Smooth muscle cell (in vitro differentiated cells): ENCODE results near the gene EYS. TPM values are rescaled to one million over a fixed set of nuclear protein-coding genes. Genes with fewer than 3 reads are reported as not detected.
A peak's percentile ranks its signal among the peaks of the same experiment; 100 is the strongest.

Experiments
- DNase-seq: peaks from one replicate; lab custom pipeline; 2025; ENCODE audit not compliant: unreplicated experiment; lab: John Stamatoyannopoulos, UW
- H2AFZ ChIP-seq: fragments of 200-600 bp; sonication (generic); 2 replicates; pipeline ENCODE4 v1.6.0; 2016; ENCODE audit warnings: antibody characterized with exemption, low read depth, mild to moderate bottlenecking
- H3F3A ChIP-seq: fragments of 200-600 bp; sonication (generic); 2 replicates; pipeline ENCODE4 v1.6.0; 2017; ENCODE audit warnings: antibody characterized with exemption, low read depth
- H3K27ac ChIP-seq: fragments of 200-600 bp; sonication (generic); 2 replicates; pipeline ENCODE4 v1.5.1; 2016; ENCODE audit warnings: low read depth, mild to moderate bottlenecking
- H3K27me3 ChIP-seq: fragments of 200-600 bp; sonication (generic); 2 replicates; pipeline ENCODE4 v1.6.1; 2016; ENCODE audit warnings: low read depth, mild to moderate bottlenecking
- H3K36me3 ChIP-seq: fragments of 200-600 bp; sonication (generic); 2 replicates; pipeline ENCODE4 v1.5.1; 2016; ENCODE audit warnings: low read depth
- H3K4me1 ChIP-seq: fragments of 200-600 bp; sonication (generic); 2 replicates; pipeline ENCODE4 v1.5.1; 2016; ENCODE audit warnings: low read depth
- H3K4me2 ChIP-seq: fragments of 200-600 bp; sonication (generic); 2 replicates; pipeline ENCODE4 v1.6.0; 2016; ENCODE audit warnings: mild to moderate bottlenecking
- H3K4me3 ChIP-seq: fragments of 200-600 bp; sonication (generic); 2 replicates; pipeline ENCODE4 v1.5.1; 2016; ENCODE audit warnings: mild to moderate bottlenecking
- H3K79me2 ChIP-seq: fragments of 200-600 bp; sonication (generic); 2 replicates; pipeline ENCODE4 v1.6.0; 2016; ENCODE audit warnings: low read depth, mild to moderate bottlenecking
- H3K9ac ChIP-seq: fragments of 200-600 bp; sonication (generic); 2 replicates; pipeline ENCODE4 v1.6.0; 2016; ENCODE audit warnings: low read depth
- H3K9me3 ChIP-seq: fragments of 200-600 bp; sonication (generic); replicated peaks from 2 replicates; pipeline ENCODE4 v1.5.1; 2016; ENCODE audit warnings: low read depth
- H4K20me1 ChIP-seq: fragments of 200-600 bp; sonication (generic); 2 replicates; pipeline ENCODE4 v1.6.0; 2016; ENCODE audit warnings: low read depth
- WGBS: methylation state at CpG from one replicate; pipeline ENCODE4 v1.1.7; 2016; ENCODE audit warnings: low lambda C conversion rate; 5-methylcytosine and 5-hydroxymethylcytosine counted together
- polyA plus RNA-seq: library from polyadenylated mRNA; unstranded; fragments of >200 nt; fragmentation: Nextera tagmentation; extraction: Ambion mirVana; gene quantifications from 2 replicates; pipeline ENCODE4 v1.2.1, GENCODE V29; 2016
- total RNA-seq: library from RNA; depleted of rRNA; stranded (reverse); fragments of >200 nt; gene quantifications from 2 replicates; pipeline ENCODE4 v1.2.3, GENCODE V29; 2014
- TF ChIP-seq, protein P1 (sequence below): fragments of 200-600 bp; sonication (generic); IDR thresholded peaks from 2 replicates; pipeline ENCODE4 v1.5.1; 2017; ENCODE audit warnings: borderline replicate concordance, mild to moderate bottlenecking, antibody characterized with exemption; ENCODE audit not compliant: insufficient read depth, poor library complexity, severe bottlenecking

The EYS gene
- total and polyA plus RNA-seq, 2 experiments from 2014 or later: 0.07 to 0.18 TPM

DNA sequence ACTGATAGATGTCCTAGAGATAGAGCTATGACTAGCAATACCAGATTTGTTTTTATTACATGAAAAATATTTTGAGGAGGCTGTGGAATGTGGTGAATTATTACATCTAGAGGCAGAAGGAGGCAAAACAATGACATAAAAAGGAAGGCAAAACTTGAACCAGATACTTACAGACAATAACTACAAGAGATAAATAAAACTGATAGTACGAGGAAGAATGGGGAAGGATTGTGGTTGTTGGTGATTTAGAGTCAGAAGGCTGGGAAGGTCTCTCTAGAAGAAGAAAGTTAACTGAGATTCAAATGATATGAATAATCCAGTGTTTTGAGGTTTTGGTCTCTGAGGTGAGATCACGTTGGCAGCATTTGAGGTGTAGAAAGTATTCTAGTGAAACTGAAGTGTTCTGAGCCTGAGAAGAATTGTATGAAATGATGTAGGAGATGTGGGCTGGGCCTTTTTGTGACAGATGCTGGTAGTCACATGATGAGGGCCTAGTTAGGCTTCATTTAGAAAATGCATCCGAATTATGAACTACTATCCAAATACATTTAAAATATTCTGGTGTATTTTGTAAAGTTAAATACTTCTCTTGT lies 589.1 kb downstream of the EYS start:
- Histone ChIP-seq H3K79me2 (no peaks in the 10 kb centered on the region), H3K27me3 (no peaks in the 10 kb centered on the region), H3K36me3 (no peaks in the 10 kb centered on the region), H2AFZ (no peak overlapping the region), H3K9ac (no peak overlapping the region), H3K4me3 (no peak overlapping the region), H4K20me1 (no peaks in the 10 kb centered on the region), H3K4me2 (no peak overlapping the region), H3K27ac (peak overlapping the region; percentile 57), H3K9me3 (no peaks in the 10 kb centered on the region), H3F3A (no peaks in the 10 kb centered on the region), H3K4me1 (no peaks in the 10 kb centered on the region)
- no peak for DNase-seq
- WGBS: 80% methylated on average over 3 of the region's 3 CpGs
- TF ChIP-seq, protein P1, sequence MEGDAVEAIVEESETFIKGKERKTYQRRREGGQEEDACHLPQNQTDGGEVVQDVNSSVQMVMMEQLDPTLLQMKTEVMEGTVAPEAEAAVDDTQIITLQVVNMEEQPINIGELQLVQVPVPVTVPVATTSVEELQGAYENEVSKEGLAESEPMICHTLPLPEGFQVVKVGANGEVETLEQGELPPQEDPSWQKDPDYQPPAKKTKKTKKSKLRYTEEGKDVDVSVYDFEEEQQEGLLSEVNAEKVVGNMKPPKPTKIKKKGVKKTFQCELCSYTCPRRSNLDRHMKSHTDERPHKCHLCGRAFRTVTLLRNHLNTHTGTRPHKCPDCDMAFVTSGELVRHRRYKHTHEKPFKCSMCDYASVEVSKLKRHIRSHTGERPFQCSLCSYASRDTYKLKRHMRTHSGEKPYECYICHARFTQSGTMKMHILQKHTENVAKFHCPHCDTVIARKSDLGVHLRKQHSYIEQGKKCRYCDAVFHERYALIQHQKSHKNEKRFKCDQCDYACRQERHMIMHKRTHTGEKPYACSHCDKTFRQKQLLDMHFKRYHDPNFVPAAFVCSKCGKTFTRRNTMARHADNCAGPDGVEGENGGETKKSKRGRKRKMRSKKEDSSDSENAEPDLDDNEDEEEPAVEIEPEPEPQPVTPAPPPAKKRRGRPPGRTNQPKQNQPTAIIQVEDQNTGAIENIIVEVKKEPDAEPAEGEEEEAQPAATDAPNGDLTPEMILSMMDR: no peak

DNA sequence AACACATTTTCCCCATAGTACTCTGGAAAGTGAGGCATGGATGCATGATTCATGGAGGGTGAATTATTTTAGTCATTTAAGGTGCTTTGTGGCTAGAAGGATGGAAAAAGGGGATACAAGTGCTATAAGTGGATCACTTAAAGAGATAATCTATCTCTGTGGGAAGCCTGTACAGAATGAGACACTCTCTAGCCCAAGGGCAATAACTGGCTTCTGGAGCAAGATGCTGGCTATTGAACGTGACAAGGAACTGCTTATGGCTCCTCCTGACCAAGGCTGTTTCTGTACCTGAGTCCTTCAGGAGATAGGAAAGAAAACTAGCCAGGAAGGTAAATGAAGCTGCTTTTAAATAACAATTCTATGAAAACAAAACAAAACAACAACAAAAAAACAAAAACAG lies 590.7 kb downstream of the EYS start:
- no peak for DNase-seq
- no peak overlapping the region for H3K27ac ChIP-seq
- no peak overlapping the region for H3K4me2 ChIP-seq
- no peaks in the 10 kb centered on the region for H3K79me2 ChIP-seq
- no peaks in the 10 kb centered on the region for H3F3A ChIP-seq
- no peaks in the 10 kb centered on the region for H3K9me3 ChIP-seq
- H2AFZ ChIP-seq: no peak overlapping the region
- H3K36me3 ChIP-seq: no peaks in the 10 kb centered on the region
- no peaks in the 10 kb centered on the region for H3K4me1 ChIP-seq
- H4K20me1 ChIP-seq: no peaks in the 10 kb centered on the region
- WGBS: 71% methylated on average over 1 of the region's 1 CpG
- H3K4me3 ChIP-seq: no peak overlapping the region
- TF ChIP-seq, protein P1: no peak
- H3K27me3 ChIP-seq: no peaks in the 10 kb centered on the region
- H3K9ac ChIP-seq: no peak overlapping the region

DNA sequence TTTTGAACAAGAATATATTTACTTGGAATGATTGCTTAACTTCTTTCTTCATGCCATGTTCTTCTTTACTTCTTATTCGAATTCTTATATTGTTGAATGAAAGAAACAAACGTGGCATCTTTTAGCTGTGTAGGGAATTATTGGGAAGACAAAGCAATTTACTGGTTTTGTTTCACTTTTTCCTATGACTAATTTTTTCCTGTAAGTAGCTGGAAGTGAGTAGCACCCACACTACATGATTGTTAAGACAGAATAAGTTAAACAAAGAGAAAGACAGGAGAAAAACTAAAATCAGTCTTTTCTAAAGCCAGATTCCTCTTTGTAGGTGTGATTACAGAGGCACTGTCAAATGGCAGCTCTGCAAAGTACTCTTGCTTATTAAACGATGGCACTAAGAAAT lies 593.4 kb downstream of the EYS start:
- no peak overlapping the region for H3K4me3 ChIP-seq
- no peak overlapping the region for H3K9ac ChIP-seq
- H3K4me1 ChIP-seq: peaks cover 7% of the 10 kb centered on the region
- no peaks in the 10 kb centered on the region for H3F3A ChIP-seq
- WGBS: 73% methylated on average over 3 of the region's 3 CpGs
- no peak for DNase-seq
- TF ChIP-seq, protein P1: no peak
- no peaks in the 10 kb centered on the region for H3K79me2 ChIP-seq
- no peaks in the 10 kb centered on the region for H3K9me3 ChIP-seq
- no peak overlapping the region for H3K4me2 ChIP-seq
- no peak overlapping the region for H3K27ac ChIP-seq
- H3K27me3 ChIP-seq: no peaks in the 10 kb centered on the region
- no peaks in the 10 kb centered on the region for H4K20me1 ChIP-seq
- no peaks in the 10 kb centered on the region for H3K36me3 ChIP-seq
- H2AFZ ChIP-seq: peak overlapping the region; percentile 69

DNA sequence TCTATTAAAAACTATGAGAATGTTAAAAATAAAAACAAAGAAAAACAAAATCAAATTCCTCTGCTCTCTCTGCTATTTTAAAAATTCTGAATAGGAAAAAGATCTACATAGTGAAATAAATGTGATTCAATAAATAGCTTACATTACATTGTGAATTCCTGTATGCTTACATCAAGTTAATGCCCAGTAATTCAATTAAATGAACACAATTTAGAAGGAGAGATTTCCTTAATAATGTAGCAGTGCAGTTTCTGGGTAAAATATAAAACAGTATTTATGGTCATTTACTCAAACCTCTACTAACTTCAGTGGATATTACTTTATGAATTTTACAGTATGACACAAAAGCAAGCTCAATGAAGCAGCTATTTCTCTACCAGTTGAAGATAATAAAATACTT lies 594.6 kb downstream of the EYS start:
- H3K27ac ChIP-seq: no peak overlapping the region
- H3K9me3 ChIP-seq: no peaks in the 10 kb centered on the region
- H3K36me3 ChIP-seq: no peaks in the 10 kb centered on the region
- no peak overlapping the region for H2AFZ ChIP-seq
- TF ChIP-seq, protein P1: no peak
- DNase-seq: no peak
- no peaks in the 10 kb centered on the region for H3F3A ChIP-seq
- H4K20me1 ChIP-seq: no peaks in the 10 kb centered on the region
- H3K79me2 ChIP-seq: no peaks in the 10 kb centered on the region
- no peak overlapping the region for H3K4me2 ChIP-seq
- no peak overlapping the region for H3K9ac ChIP-seq
- no peak overlapping the region for H3K4me3 ChIP-seq
- H3K27me3 ChIP-seq: no peaks in the 10 kb centered on the region
- peaks cover 7% of the 10 kb centered on the region for H3K4me1 ChIP-seq
